Type B pancreatic cell (in vitro differentiated cells): Measurements from ENCODE around the gene VPS13D. TPM values are rescaled to one million over a fixed set of nuclear protein-coding genes. Genes with fewer than 3 reads are reported as not detected.
A peak's percentile ranks its signal among the peaks of the same experiment; 100 is the strongest.

Experiments used
- DNase-seq: peaks from one replicate; pipeline ENCODE4 v3.0.0; 2021; ENCODE audit warnings: mixed read lengths; ENCODE audit not compliant: unreplicated experiment; ENCODE audit errors: extremely low spot score
- H3K27ac Mint-ChIP-seq: 2 replicates; pipeline ENCODE4 v1.8.0; 2021; ENCODE audit warnings: mild to moderate bottlenecking, mixed read lengths
- H3K27me3 Mint-ChIP-seq: 2 replicates; pipeline ENCODE4 v1.8.0; 2021; ENCODE audit warnings: mixed read lengths
- H3K36me3 Mint-ChIP-seq: 2 replicates; pipeline ENCODE4 v1.8.0; 2021; ENCODE audit warnings: mixed read lengths
- H3K4me1 Mint-ChIP-seq: one replicate; pipeline ENCODE4 v1.8.0; 2021; ENCODE audit warnings: mixed read lengths; ENCODE audit not compliant: unreplicated experiment
- H3K4me3 Mint-ChIP-seq: 2 replicates; pipeline ENCODE4 v1.8.0; 2021; ENCODE audit warnings: mild to moderate bottlenecking, mixed read lengths
- H3K9me3 Mint-ChIP-seq: 2 replicates; pipeline ENCODE4 v1.8.0; 2021; ENCODE audit warnings: mixed read lengths
- total RNA-seq: library from RNA; stranded (reverse); gene quantifications from 2 replicates; pipeline ENCODE4 v1.2.1, GENCODE V29; 2021; ENCODE audit warnings: low replicate concordance
- TF ChIP-seq, protein P1 (sequence below): fragments of 200-600 bp; sonication (generic); conservative IDR thresholded peaks from 2 replicates; pipeline ENCODE4 v1.5.0; 2021; ENCODE audit warnings: antibody characterized with exemption, mild to moderate bottlenecking

The VPS13D gene
- total RNA-seq, 1 donor from 2014 or later: 43.4 TPM

GRCh38 chr1:12376236-12377045 lies 146.6 kb downstream of the VPS13D start:
- DNase-seq: no peak
- Mint-ChIP-seq H3K4me1 (peaks cover 38% of the 10 kb centered on the region), H3K27ac (peak overlapping the region; percentile 77), H3K9me3 (no peaks in the 10 kb centered on the region), H3K36me3 (peaks cover 42% of the 10 kb centered on the region), H3K4me3 (peak overlapping the region; percentile 4), H3K27me3 (no peaks in the 10 kb centered on the region)
- TF ChIP-seq, protein P1, sequence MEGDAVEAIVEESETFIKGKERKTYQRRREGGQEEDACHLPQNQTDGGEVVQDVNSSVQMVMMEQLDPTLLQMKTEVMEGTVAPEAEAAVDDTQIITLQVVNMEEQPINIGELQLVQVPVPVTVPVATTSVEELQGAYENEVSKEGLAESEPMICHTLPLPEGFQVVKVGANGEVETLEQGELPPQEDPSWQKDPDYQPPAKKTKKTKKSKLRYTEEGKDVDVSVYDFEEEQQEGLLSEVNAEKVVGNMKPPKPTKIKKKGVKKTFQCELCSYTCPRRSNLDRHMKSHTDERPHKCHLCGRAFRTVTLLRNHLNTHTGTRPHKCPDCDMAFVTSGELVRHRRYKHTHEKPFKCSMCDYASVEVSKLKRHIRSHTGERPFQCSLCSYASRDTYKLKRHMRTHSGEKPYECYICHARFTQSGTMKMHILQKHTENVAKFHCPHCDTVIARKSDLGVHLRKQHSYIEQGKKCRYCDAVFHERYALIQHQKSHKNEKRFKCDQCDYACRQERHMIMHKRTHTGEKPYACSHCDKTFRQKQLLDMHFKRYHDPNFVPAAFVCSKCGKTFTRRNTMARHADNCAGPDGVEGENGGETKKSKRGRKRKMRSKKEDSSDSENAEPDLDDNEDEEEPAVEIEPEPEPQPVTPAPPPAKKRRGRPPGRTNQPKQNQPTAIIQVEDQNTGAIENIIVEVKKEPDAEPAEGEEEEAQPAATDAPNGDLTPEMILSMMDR: no peak

GRCh38 chr1:12380326-12381249 lies 150.8 kb downstream of the VPS13D start:
- H3K4me1 Mint-ChIP-seq: peaks cover 41% of the 10 kb centered on the region
- peaks cover 53% of the 10 kb centered on the region for H3K36me3 Mint-ChIP-seq
- TF ChIP-seq, protein P1: no peak
- H3K27me3 Mint-ChIP-seq: no peaks in the 10 kb centered on the region
- peak overlapping the region; percentile 26 for H3K4me3 Mint-ChIP-seq
- peaks cover 11% of the 10 kb centered on the region for H3K9me3 Mint-ChIP-seq
- DNase-seq: no peak
- peak overlapping the region; percentile 80 for H3K27ac Mint-ChIP-seq

GRCh38 chr1:12383001-12383400 lies 153.2 kb downstream of the VPS13D start:
- TF ChIP-seq, protein P1: no peak
- peaks cover 63% of the 10 kb centered on the region for H3K36me3 Mint-ChIP-seq
- peaks cover 29% of the 10 kb centered on the region for H3K4me1 Mint-ChIP-seq
- H3K4me3 Mint-ChIP-seq: no peak overlapping the region
- DNase-seq: no peak
- H3K27me3 Mint-ChIP-seq: no peaks in the 10 kb centered on the region
- H3K9me3 Mint-ChIP-seq: peaks cover 29% of the 10 kb centered on the region
- peak overlapping the region; percentile 57 for H3K27ac Mint-ChIP-seq

- TF ChIP-seq, protein P1: no peak
- Mint-ChIP-seq H3K36me3 (peaks cover 66% of the 10 kb centered on the region), H3K9me3 (peaks cover 29% of the 10 kb centered on the region), H3K27me3 (no peaks in the 10 kb centered on the region), H3K4me1 (peaks cover 29% of the 10 kb centered on the region), H3K27ac (peak overlapping the region; percentile 42), H3K4me3 (no peak overlapping the region)
- DNase-seq: no peak
These were observed 154.0 kb downstream of the VPS13D start for GRCh38 chr1:12383786-12384185.

- Mint-ChIP-seq H3K27ac (no peak overlapping the region), H3K4me3 (no peak overlapping the region), H3K27me3 (no peaks in the 10 kb centered on the region), H3K9me3 (peaks cover 29% of the 10 kb centered on the region), H3K36me3 (peaks cover 71% of the 10 kb centered on the region), H3K4me1 (peaks cover 23% of the 10 kb centered on the region)
- no peak for DNase-seq
- TF ChIP-seq, protein P1: no peak
These were observed 155.1 kb downstream of the VPS13D start for GRCh38 chr1:12384836-12385456.
